ENCODE measurements around the gene SLC4A8.

Gene SLC4A8

GRCh38 chr12:51419425-51420193 is 5.0 kb upstream of the SLC4A8 start:
- DNase-seq (ENCODE audit: low read depth), result no peak
- no peak overlapping the region for H3K4me3 ChIP-seq (ENCODE audit: control insufficient read depth, low read depth, low read length)
- no peak for TF ChIP-seq CTCF (conservative IDR thresholded peaks at IDR 0.05; ENCODE audit: control insufficient read depth, insufficient read depth, low read depth, low read length)

GRCh38 chr12:51421266-51421884 is 3.3 kb upstream of the SLC4A8 start:
- TF ChIP-seq CTCF (conservative IDR thresholded peaks at IDR 0.05; ENCODE audit: control insufficient read depth, insufficient read depth, low read depth, low read length), result peak; percentile 79
- peak; percentile 74 for DNase-seq (ENCODE audit: low read depth)
- H3K4me3 ChIP-seq (ENCODE audit: control insufficient read depth, low read depth, low read length), result no peak overlapping the region

GRCh38 chr12:51424094-51424661 is 453 bp upstream of the SLC4A8 start:
- no peak overlapping the region for H3K4me3 ChIP-seq (ENCODE audit: control insufficient read depth, low read depth, low read length)
- peak; percentile 4 for DNase-seq (ENCODE audit: low read depth)
- TF ChIP-seq CTCF (conservative IDR thresholded peaks at IDR 0.05; ENCODE audit: control insufficient read depth, insufficient read depth, low read depth, low read length), result no peak

- DNase-seq (ENCODE audit: low read depth), result no peak
- no peak for TF ChIP-seq CTCF (conservative IDR thresholded peaks at IDR 0.05; ENCODE audit: control insufficient read depth, insufficient read depth, low read depth, low read length)
- H3K4me3 ChIP-seq (ENCODE audit: control insufficient read depth, low read depth, low read length), result no peak overlapping the region
Measured at GRCh38 chr12:51428256-51428655, 3.6 kb downstream of the SLC4A8 start.

GRCh38 chr12:51429700-51430099 is 5.1 kb downstream of the SLC4A8 start:
- no peak for TF ChIP-seq CTCF (conservative IDR thresholded peaks at IDR 0.05; ENCODE audit: control insufficient read depth, insufficient read depth, low read depth, low read length)
- DNase-seq (ENCODE audit: low read depth), result no peak
- H3K4me3 ChIP-seq (ENCODE audit: control insufficient read depth, low read depth, low read length), result no peak overlapping the region

- H3K4me3 ChIP-seq (ENCODE audit: control insufficient read depth, low read depth, low read length), result no peak overlapping the region
- no peak for TF ChIP-seq CTCF (conservative IDR thresholded peaks at IDR 0.05; ENCODE audit: control insufficient read depth, insufficient read depth, low read depth, low read length)
Measured at GRCh38 chr12:51430196-51430895, 5.7 kb downstream of the SLC4A8 start.

More at GRCh38 chr12:51430196-51430895, 5.7 kb downstream of the SLC4A8 start:
- no peak for DNase-seq (ENCODE audit: low read depth)
